HG02623 (cell line): ENCODE measurements around the gene MRAP.
"Not testable (repeated sequence)": the region's sequence is repeated elsewhere in the genome, so short reads cannot be mapped to it uniquely, and the experiment has no call there.

Source experiments
- ATAC-seq: cut with Tn5 transposase; IDR thresholded peaks from one replicate; pipeline ENCODE4 v1.9.1; 2021; ENCODE audit warnings: moderate library complexity; ENCODE audit not compliant: unreplicated experiment

The MRAP gene

DNA sequence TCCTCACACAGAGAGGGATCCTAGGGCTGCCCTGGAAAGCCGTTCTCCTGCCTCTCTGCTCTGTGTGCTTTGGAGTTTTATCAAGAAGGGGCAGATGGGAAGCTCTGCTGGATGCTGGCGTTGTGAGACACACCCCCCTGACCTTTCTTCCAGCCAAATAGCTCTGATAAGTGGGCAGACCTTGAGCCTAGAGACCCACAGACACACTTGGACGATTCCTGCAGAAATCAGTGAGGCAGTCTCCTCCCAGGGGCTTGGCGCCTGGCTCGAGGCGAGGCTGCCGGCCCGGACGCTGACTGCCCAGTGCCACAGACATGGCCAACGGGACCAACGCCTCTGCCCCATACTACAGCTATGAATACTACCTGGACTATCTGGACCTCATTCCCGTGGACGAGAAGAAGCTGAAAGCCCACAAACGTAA is at the start of gene MRAP:
Gene MRAP, plus strand, starts transcription at position 198 of the 424 bp plus-strand sequence. Its CDS starts 117 bp downstream, at position 315.
- ATAC-seq, result no peak

DNA sequence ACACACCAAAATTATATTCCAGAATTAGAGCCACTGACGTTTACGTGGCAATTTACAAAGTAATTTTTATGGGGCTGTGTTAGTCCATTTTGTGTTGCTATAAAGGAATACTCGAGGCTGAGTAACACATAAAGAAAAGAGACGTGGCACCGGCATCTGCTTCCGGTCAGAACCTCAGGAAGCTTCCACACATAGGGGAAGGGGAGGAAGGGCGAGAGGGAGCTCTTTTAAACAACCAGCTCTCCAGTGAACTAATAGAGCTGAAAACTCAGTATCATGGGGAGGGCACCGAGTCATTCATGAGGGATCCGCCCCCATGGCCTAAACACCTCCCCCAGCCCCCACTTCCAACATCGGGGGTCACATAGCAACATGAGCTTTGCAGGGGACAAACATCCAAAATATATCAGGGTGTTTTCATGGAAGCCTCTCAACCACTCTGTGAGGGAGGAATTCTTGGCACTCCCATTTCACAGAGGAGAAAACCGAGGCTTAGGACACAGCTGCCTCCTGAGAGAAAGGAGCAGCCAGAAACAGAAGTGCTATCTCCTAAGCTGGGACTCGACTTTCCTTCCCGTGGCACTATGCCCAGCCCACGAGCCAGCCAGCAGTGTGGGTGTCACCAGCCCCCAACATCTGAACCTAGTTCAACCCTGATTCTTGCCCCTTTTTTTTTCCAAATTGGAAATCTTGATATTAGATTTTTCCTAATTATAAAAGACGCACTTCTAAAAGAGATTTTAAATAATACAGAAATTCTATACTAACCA is 49.0 kb upstream of the MRAP start:
- no peak for ATAC-seq

DNA sequence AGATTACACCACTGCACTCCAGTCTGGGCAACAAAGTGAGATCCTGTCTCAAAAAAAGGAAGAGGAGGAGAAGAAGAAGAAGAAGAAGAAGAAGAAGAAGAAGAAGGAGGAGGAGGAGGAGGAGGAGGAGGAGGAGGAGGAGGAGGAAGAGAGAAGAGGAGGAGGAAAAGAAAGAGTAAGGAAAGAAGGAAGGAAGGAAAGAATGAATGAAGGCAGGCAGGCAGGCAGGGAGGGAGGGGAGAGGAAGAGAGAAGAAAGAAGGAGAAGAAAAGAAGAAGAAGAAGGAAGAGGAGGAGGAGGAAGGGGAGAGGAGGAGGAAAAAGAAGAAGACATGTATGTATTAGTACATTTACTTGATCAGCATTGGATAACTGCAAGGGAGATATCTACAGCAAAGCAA is 46.5 kb upstream of the MRAP start:
- ATAC-seq, result no peak

DNA sequence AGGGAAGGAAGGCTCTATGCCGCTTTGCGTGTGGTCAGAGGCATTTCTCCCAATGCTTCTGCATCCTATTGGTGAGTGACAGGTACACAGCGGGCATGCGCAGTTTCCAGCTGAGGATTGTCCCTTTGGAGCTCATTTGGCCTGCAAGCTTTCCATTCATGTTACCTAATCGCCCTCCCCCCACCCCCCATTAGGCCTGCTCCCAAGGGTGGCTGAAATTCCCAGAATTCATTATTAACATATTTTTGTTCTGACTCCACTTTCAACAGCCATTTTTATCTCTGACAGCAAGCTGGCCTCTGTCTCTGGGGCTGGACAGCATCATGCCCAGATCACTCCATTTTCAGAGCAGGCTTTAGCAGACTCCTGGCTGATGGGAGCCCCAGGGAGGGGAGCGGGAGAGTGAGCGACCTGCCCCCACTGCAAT is 45.4 kb upstream of the MRAP start:
- ATAC-seq, result no peak

DNA sequence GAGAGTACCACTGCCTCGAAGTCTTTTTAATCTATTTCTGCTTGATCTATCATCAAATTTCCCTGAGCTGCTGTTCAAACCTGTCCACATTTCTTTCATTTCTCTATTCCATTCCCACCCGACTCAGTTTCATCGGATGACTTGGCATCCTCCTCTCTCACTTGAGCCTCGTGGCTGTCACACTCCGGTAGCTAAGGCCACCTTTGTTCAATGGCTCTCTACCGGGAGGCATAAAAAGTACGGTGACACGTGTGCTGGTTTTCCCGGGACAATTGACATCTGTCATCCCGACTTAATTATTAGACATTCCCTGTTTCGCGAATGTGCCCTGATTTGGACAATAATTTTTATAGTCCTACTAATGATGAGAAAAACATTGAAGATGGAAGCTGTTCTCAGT is 42.4 kb upstream of the MRAP start:
- ATAC-seq, result no peak

DNA sequence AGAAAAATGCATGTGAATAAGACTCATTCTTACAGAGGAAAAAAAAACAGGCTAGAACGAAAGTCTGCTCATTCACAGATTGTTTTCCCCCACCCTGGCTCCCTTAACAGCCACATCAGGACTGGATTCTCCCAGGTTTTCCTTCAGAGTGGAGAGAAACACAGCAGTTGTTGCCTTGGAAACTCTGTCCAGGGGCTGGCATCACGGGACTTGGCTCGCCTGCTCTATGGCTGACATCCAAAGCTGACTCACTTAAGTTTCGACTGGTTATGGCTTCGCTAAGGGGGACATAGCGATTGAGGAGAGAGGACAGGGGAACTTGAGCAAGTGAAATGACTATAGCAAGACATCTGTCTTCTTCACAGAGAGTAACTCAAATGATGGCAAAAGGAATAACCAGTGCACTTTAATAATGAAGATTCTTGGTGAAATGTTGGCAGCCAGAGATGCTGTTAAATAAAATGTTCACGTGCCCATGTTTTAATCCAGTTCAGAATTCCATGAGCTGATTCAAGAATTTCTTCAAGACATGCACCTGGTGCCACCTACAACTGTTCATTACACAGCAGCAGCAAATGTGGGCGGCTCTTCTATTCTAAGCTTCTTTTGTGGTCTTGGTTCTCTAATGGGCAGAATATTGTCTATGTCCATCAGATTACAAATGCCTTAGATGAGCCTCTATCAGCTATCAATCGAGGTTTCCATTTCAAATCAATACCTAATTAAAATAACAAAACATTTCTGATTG is 41.6 kb upstream of the MRAP start:
- ATAC-seq, result no peak

DNA sequence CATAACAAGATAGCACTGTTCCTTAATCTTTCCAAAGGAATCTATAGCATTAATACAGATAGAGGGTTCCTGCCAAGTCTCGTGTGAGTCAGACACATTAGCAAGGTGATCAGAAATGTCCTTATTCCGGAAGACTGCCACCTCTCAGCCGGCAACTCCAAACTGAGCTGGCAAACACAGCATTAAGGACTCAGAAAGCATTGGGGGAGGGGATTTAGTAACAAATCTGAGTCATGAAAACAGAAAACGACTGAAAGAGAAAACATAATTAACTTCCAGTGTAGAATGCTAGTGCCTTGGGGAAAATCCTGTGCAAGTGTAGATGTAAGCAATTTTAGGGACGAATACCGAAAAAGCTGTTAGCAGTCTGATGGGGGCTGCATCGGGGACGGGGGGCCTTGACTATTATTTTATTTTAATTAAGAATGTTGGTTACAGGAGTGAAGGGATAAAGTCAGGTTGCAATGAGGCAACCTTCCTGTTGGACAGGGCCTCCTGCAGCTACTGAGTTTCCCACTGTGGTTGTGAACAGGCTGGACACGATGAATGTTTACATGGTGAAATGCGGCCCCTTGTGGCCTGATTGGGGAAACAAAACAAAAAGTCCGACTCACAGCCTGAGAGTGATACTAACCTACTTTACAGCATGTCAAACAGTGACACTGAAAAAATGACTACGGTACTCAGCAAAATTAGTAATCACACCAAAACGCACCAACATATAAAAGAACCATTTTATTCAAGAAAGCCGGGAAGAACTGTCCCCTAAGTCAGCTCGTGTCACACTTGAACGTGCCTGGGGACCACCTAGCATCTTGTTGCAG is 40.5 kb upstream of the MRAP start:
- ATAC-seq, result peak; percentile 60

DNA sequence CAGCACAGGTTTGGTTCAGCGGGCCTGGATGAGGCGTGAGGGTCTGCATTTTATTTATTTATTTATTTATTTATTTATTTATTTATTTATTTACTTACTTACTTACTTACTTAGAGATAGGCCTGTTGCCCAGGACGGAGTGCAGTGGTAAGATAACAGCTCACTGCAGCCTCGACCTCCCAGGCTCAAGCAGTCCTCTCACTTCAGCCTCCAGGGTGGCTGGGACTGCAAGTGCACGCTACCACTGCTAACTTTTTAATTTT is 39.9 kb upstream of the MRAP start:
- not testable (repeated sequence) for ATAC-seq

DNA sequence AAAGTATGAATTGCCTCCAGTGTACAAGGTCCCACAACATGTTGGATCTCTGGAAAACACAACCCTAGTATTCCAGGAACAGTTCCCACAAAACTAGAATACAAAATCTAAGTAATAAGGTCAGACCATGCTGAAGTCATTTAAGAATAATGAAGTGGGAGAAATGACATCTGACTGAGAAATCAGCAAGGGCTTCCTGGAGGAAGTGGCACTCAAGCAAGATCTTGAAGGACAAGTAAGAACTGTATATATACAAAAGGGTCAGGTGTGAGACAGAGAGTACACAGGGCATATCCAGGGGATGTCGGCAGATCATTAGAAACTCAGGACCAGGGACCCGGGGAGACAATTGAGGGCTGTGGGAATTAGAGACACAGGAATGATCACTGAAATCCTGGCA is 38.5 kb upstream of the MRAP start:
- ATAC-seq, result no peak

DNA sequence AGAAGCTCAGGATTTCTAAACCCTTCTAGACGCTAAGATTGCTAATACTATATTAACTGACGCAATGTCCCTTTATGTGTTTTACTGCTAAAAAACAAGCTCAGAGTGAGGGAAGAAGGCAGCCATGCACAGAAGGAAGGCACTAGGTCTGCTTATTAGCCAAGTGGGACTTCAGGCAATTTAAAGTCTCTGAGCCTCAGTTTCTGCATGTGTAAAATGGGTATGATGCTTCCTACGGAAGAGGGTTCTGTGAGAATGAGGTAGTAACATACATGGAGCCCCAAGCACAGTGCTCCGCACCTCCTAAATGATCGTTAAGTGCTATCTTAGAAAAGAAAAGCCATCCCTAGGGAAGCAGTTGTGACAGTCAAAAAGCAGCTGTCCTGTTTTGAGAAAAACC is 36.7 kb upstream of the MRAP start:
- ATAC-seq, result no peak

DNA sequence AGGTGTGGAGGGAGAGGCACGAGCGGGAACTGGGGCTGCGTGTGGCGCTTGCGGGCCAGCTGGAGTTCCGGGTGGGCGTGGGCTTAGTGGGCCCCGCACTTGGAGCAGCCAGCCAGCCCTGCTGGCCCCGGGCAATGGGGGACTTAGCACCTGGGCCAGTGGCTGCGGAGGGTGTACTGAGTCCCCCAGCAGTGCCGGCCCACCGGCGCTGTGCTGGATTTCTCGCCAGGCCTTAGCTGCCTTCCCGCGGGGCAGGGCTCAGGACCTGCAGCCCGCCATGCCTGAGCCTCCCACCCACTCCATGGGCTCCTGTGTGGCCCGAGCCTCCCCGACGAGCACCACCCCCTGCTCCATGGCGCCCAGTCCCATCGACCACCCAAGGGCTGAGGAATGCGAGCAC is 33.3 kb upstream of the MRAP start:
- ATAC-seq, result not testable (repeated sequence)

DNA sequence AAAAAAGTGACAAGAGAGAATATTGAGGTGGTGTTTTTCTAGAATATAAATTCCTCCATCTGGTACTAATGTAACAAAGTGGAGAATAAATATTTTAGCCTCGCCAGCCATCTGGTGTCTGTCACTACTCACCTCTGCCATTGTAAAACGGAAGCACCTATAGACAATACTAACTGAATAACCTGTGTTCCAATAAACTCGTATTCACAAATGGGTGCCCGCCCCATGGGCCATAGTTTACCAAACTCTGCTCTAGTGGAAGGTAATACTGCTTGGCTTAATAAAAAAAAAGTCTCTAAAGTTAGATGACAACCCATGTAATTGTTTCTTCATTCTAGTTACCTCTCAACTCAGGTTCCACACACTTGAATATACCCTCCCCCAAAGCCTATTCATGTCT is 27.9 kb upstream of the MRAP start:
- ATAC-seq, result no peak

DNA sequence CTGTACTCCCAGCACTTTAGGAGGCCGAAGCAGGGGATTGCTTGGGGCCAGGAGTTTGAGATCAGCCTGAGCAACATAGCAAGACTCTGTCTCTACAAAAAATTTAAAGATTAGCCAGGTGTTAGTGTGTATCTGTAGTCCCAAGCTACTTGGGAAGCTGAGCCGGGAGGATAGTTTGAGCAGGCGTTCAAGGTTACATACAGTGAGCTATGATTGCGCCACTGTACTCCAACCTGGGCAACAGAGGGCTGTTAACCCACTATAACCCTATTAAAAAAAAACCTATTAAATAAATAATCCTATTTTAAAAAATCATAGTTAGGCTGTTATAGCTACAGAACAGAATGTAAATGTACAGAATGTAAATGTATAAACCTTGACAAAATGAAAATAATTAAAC is 22.0 kb upstream of the MRAP start:
- ATAC-seq, result no peak

DNA sequence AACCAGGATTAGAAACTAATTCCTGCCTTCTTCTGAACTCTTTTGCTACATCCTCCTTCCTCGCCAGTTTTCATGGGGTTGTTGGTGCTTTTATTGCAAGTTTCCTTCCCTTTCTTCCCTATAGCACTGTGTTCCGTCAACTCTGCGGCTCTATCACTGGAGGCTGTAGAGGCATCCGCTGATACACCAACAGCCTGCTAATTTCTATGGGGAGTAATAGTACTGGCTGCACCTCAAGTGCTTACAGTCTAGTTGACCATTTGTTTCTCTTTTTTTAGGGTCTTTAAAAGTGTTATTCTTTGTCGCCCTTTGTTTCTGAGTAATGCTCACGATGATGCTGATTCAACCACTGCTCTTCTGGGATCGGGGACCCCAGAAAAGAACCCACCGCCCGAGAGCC is 20.6 kb upstream of the MRAP start:
- ATAC-seq, result no peak

DNA sequence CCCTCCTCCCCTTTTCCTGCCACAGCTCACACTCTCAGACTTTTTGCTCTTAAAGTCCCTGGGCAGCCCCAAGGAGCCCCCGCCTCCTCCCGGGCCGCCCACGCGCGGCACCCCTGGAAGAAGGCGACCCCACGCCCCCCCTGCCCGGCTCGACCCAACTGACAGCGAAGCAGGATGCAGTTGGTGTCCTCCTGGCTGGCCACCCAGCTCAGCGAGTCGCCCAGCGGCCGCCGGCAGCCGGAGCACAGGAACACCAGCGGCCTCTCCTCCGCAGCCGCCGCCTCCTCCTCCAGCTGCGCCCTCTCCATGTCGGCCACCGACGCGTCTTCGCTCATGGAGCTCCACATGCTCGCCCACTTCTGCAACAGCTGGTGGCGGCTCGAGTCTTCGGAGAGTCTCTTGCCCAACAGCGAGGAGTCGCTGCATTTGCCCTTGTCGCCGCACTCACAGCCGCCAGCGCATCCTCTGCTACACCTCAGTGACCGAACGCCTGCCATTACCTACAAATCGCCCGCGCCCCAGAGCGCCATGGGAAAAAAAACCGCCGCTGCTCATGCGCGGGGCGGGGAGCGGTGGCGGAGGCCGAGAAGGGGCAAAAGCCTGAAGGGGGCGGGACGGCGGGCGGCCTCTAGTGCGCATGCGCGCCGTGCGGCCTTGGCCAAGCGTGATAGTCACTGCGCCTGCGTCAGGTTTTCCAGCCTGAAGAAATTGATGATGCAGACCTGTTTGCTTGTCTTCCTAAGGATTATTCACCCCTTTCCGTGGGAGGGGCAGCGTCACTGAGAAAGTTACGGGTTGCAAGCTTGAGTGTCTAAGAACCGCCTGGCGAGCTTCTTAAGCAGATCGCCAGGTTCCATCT is 19.9 kb upstream of the MRAP start, which contains the start of gene MIS18A:
Gene MIS18A, minus strand, starts transcription at position 532 of the 859 bp plus-strand sequence. Its CDS starts 35 bp downstream, at position 497.
- ATAC-seq, result peak; percentile 95

DNA sequence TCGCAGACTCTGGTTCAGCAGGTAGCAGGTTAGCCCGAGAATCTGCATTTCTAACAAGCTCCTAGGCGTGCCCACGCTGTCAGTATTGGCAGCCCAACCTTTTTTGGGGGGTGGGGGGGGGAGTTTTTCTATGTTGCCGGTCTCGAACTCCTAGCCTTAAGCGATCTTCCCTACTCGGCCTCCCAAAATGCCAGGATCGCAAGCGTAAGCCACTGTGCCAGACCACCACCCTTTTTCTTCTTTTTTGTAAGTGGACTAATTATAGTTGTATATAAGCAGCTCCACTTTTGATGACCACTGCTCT is 19.3 kb upstream of the MRAP start:
- ATAC-seq, result peak; percentile 24

DNA sequence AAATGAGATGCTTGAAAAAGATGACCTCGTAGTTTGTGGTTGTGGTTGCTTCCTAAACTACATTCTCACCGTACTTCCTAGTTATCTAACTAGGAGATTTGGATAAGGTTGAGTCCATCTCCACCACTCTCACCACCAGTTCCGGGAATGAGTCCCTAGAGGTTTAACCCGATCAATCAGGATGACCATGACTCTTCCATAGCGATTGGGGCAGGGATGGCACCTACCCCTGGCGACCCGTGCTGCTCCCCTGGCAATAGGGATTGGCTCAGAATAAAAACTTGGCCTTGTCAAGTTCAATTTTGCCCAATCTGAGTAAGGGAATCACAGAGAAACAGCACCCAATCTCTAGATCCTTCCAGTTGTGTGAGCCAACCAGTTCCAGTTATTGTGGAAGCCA is 17.1 kb upstream of the MRAP start:
- no peak for ATAC-seq

DNA sequence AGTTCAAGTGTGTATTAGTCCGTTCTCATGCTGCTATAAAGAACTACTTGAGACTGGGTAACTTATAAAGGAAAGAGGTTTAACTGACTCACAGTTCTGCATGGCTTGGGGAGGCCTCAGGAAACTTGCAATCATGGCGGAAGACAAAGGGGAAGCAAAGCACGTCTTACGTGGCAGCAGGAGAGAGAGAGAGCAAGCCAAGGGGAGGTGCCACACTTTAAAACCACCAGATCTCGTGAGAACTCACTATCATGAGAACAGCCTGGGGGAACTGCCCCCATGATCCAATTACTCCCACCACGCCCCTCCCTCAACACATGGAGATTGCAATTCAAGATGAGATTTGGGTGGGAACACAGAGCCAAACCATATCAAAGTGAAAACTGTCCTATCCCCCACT is 15.7 kb upstream of the MRAP start:
- ATAC-seq, result no peak

DNA sequence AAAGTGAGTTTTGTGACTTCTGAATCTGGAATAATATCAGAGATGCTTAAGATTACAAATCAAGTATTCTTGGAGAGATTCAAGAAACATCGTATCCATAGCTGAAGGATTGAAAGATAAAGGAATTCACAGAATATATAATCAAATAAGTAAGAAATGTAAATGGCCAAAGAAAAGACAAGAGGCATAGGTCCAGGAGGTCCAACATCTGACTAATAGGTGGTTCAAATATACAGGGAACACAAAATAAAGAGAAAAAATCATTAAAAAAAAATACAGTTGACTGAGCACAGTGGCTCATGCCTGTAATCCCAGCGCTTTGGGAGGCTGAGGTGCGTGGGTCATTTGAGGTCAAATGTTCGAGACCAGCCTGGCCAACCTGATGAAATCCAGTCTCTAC is 13.2 kb upstream of the MRAP start:
- no peak for ATAC-seq

DNA sequence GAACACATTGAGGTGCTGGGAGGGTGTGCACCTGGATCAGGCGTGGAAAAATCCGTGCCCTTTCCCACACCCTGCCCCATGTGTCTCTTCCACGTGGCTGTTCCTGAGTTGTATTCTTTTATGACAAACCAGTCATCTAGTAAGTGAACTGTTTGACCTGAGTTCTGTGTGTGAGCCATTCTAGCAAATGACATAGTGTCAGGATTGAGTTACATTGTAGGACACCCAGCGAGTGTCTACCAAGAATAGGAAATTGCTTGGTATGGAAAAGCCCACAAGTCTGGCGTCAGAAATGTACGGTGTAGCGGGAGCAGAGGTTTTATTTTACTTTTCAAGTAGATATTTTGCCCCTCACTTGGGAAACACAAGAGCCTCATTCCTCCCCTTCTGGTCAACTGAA is 1.2 kb upstream of the MRAP start:
- no peak for ATAC-seq

DNA sequence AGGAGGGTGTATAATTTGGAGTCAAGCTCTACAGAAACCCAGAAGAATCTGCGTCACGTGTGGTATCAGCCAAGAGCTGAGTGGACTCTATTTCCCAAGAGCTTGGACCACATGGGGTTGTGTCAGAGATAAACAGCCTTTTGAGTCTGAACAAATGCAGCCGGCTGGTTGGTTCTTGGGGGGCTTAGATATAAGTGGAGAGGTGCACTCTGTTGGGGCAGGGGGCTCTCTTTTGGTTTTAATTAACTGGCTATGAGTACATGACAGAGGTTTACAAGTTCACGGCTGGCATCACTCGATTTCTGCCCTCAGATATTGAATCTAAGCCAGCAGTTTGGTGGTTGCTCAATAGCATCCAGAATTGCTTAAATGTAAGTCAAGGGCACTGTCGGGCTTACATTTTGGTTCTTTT is 501 bp upstream of the MRAP start:
- no peak for ATAC-seq
